Hematopoietic multipotent progenitor cell treated with erythropoietin and hydrocortisone succinate and interleukin-3 and kit ligand, for 6 days (in vitro differentiated cells): ENCODE measurements around the gene CNN3.
A peak's percentile ranks its signal among the peaks of the same experiment; 100 is the strongest.

ENCODE experiments used
- DNase-seq: peaks from one replicate; pipeline ENCODE4 v3.0.0-alpha.2; 2015

CNN3 gene

GRCh38 chr1:94926915-94927404 is at the start of gene CNN3:
TSS of gene CNN3 (minus strand) at chr1:94927110. CDS start at chr1:94926894, 216 bp downstream.
- peak; percentile 81 for DNase-seq

GRCh38 chr1:94974824-94975223 is 47.9 kb upstream of the CNN3 start:
- DNase-seq = no peak

DNA sequence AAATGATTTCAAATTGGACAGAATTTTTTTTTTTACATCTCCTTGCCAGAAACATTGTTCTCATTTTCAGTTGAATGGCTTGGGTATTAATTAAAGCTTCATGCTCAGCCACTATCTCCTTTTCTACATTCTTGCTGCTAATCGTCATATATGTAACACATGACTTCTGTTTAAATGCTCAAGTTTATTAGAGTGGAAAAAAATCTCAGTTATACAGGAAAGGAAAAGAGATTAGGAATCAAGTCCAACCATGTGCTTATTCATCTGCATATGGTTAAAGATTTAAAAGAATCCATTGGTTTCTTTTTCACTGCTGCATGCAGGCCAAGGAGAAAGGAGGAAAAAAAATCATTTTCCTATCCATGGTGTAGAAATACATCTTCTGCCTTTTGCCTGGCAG is 47.3 kb upstream of the CNN3 start:
- no peak for DNase-seq

- DNase-seq = no peak
These were observed 46.5 kb upstream of the CNN3 start for GRCh38 chr1:94973309-94973922.

GRCh38 chr1:94971491-94971924 is 44.6 kb upstream of the CNN3 start:
- no peak for DNase-seq

DNA sequence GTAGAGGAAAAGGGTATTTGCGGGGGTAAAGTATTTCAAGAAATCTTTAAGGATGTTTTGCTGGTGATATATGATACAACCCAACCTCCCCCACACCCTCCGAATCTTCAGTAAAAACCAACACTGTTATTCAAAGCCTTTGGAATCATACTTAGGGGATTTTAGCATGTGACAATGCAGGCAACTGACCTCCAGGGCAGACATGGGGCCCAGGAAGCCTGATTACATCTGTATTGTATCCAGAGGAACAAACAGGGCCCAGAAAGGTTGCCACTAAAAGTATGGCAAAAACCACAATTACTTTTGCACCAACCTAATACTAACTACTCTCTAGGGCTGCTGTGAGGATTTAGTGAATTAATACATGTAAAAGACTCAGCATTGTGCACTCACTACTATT is 43.9 kb upstream of the CNN3 start:
- peak; percentile 15 for DNase-seq

DNA sequence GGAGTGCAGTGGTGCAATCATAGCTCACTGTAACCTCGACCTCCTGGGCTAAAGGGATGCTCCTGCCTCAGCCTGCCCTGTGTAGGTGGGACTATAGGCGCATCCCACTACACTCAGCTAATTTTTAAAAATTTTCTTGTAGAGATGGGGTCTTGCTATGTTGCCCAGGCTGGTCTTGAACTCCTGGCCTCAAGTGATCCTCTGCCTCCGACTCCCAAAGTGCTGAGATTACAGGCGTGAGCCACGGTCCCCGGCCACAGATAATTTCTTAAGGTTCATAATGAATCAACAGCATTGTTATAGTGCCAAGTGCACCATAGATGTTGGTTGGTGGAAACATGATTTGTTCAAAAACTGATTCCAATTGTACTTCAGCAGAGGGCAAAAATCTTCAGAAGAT is 42.2 kb upstream of the CNN3 start:
- DNase-seq = no peak

- DNase-seq = no peak
These were observed 39.1 kb upstream of the CNN3 start for GRCh38 chr1:94966033-94966432.

GRCh38 chr1:94963864-94964263 is 37.0 kb upstream of the CNN3 start:
- no peak for DNase-seq

- peak; percentile 62 for DNase-seq
These were observed 35.7 kb upstream of the CNN3 start for GRCh38 chr1:94962409-94963265.

GRCh38 chr1:94961988-94962387 is 35.1 kb upstream of the CNN3 start:
- no peak for DNase-seq

GRCh38 chr1:94961582-94961981 is 34.7 kb upstream of the CNN3 start:
- no peak for DNase-seq

- no peak for DNase-seq
These were observed 31.2 kb upstream of the CNN3 start for GRCh38 chr1:94958081-94958480.

GRCh38 chr1:94955767-94956632 is 29.1 kb upstream of the CNN3 start:
- no peak for DNase-seq

- DNase-seq = no peak
These were observed 27.6 kb upstream of the CNN3 start for GRCh38 chr1:94954263-94955220.

- no peak for DNase-seq
These were observed 26.8 kb upstream of the CNN3 start for GRCh38 chr1:94953746-94954145.

GRCh38 chr1:94953107-94953506 is 26.2 kb upstream of the CNN3 start:
- DNase-seq = no peak

GRCh38 chr1:94952539-94952938 is 25.6 kb upstream of the CNN3 start:
- DNase-seq = no peak

GRCh38 chr1:94951509-94952208 is 24.7 kb upstream of the CNN3 start:
- DNase-seq = no peak

- DNase-seq = no peak
These were observed 24.1 kb upstream of the CNN3 start for GRCh38 chr1:94951046-94951445.
